ENCODE data around the gene ARHGEF2.
"Not testable (repeated sequence)": the region's sequence is repeated elsewhere in the genome, so short reads cannot be mapped to it uniquely, and the experiment has no call there.

Gene ARHGEF2

DNA sequence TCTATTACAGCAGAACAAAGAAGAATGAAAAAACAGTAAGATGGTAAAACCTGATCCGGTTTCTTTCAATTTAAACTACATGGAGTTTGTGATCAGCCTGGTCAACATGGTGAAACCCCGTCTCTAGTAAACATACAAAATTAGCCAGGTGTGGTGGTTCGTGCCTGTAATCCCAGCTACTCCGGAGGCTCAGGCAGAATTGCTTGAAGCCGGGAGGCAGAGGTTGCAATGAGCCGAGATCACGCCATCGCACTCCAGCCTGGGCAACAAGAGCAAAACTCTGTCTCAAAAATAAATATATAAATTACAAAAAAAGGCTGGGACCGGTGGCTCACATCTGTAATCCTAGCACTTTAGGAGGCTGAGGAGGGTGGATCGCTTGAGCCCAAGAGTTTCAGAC, 47.6 kb downstream of the ARHGEF2 start:
- not testable (repeated sequence) for H3K23ac ChIP-seq (ENCODE audit: low read depth, low read length, poor library complexity); H3K79me1 ChIP-seq (ENCODE audit: low read depth, low read length); H2AFZ ChIP-seq (ENCODE audit: low read length); H3K27ac ChIP-seq (replicated peaks; ENCODE audit: low read length); H3K27me3 ChIP-seq (ENCODE audit: control insufficient read depth in 3 of 3, insufficient read depth in 3 of 3, low read depth in 1 of 3, low read length in 3 of 3); H4K8ac ChIP-seq (ENCODE audit: low read depth, low read length); H4K91ac ChIP-seq (ENCODE audit: low read depth, low read length, poor library complexity); H2BK15ac ChIP-seq (ENCODE audit: low read length); H2AK5ac ChIP-seq (ENCODE audit: low read depth, low read length); H3K14ac ChIP-seq (ENCODE audit: low read length); H3K18ac ChIP-seq (ENCODE audit: low read length); H2BK120ac ChIP-seq (ENCODE audit: low read depth, low read length); H3K9me3 ChIP-seq (replicated peaks in 1 of 2; ENCODE audit: control insufficient read depth in 2 of 2, insufficient read depth in 1 of 2, low read depth in 1 of 2, low read length in 2 of 2); H3K4ac ChIP-seq (ENCODE audit: low read length); H3K4me2 ChIP-seq (ENCODE audit: insufficient read depth, low read length, poor library complexity, severe bottlenecking); H3K4me3 ChIP-seq (ENCODE audit: low read length in 2 of 2); H3K9ac ChIP-seq (ENCODE audit: low read depth, low read length, poor library complexity); DNase-seq (ENCODE audit: low spot score); H2BK5ac ChIP-seq (ENCODE audit: low read length); H2BK12ac ChIP-seq (ENCODE audit: low read length)
- Histone ChIP-seq H3K36me3 (replicated peaks in 1 of 2; ENCODE audit: control insufficient read depth in 2 of 2, insufficient read depth in 2 of 2, low read length in 2 of 2) (peaks cover 28 to 80% of the 10 kb centered on the region in 2 donors), H3K4me1 (ENCODE audit: control insufficient read depth in 2 of 2, insufficient read depth in 1 of 2, low read depth in 1 of 2, low read length in 2 of 2) (peaks cover 4 to 13% of the 10 kb centered on the region in 2 donors)
- no CpG with 5 or more reads among the region's 10 CpGs for WGBS, 2 donors (ENCODE audit: extremely low coverage in 2 of 2, insufficient read length in 2 of 2, insufficient replicate concordance in 1 of 2)

DNA sequence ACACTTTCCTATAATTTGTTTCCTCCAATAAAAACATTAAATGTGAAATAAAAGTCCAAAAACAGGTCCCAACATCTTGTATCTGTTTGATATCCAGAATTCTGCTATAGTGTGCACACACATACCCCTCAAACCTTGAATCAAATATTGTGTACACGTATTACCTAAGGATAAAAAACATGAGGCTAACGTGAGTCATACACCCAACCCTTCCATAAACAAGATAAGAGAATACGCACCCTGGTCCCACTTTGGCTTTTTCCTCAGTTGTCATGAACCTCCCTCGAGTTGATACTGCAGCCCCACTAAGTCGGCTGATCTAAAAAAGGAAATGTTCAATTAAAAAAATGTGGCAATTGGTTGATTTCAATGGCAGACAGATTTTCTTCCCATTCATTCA, 49.3 kb downstream of the ARHGEF2 start:
- no peak overlapping the region for H2BK15ac ChIP-seq (ENCODE audit: low read length)
- H2AK5ac ChIP-seq (ENCODE audit: low read depth, low read length) = no peak overlapping the region
- no peak overlapping the region for H3K27ac ChIP-seq (replicated peaks; ENCODE audit: low read length)
- H3K4ac ChIP-seq (ENCODE audit: low read length) = no peak overlapping the region
- no CpG with 5 or more reads among the region's 5 CpGs for WGBS, 2 donors (ENCODE audit: extremely low coverage in 2 of 2, insufficient read length in 2 of 2, insufficient replicate concordance in 1 of 2)
- no peak overlapping the region for H4K91ac ChIP-seq (ENCODE audit: low read depth, low read length, poor library complexity)
- H4K8ac ChIP-seq (ENCODE audit: low read depth, low read length) = no peak overlapping the region
- H3K4me2 ChIP-seq (ENCODE audit: insufficient read depth, low read length, poor library complexity, severe bottlenecking) = no peak overlapping the region
- no peaks in the 10 kb centered on the region for H3K9me3 ChIP-seq (replicated peaks in 1 of 2; ENCODE audit: control insufficient read depth in 2 of 2, insufficient read depth in 1 of 2, low read depth in 1 of 2, low read length in 2 of 2)
- no peak overlapping the region for H2BK120ac ChIP-seq (ENCODE audit: low read depth, low read length)
- no peak overlapping the region for H3K23ac ChIP-seq (ENCODE audit: low read depth, low read length, poor library complexity)
- H3K9ac ChIP-seq (ENCODE audit: low read depth, low read length, poor library complexity) = no peak overlapping the region
- no peak overlapping the region for H2BK12ac ChIP-seq (ENCODE audit: low read length)
- no peaks in the 10 kb centered on the region for H3K27me3 ChIP-seq (ENCODE audit: control insufficient read depth in 3 of 3, insufficient read depth in 3 of 3, low read depth in 1 of 3, low read length in 3 of 3)
- H3K4me1 ChIP-seq (ENCODE audit: control insufficient read depth in 2 of 2, insufficient read depth in 1 of 2, low read depth in 1 of 2, low read length in 2 of 2) = peaks cover 2 to 13% of the 10 kb centered on the region in 2 donors
- DNase-seq (ENCODE audit: low spot score) = no peak
- H3K36me3 ChIP-seq (replicated peaks in 1 of 2; ENCODE audit: control insufficient read depth in 2 of 2, insufficient read depth in 2 of 2, low read length in 2 of 2) = peaks cover 36 to 95% of the 10 kb centered on the region in 2 donors
- no peak overlapping the region for H3K18ac ChIP-seq (ENCODE audit: low read length)
- H2BK5ac ChIP-seq (ENCODE audit: low read length) = no peak overlapping the region
- H3K14ac ChIP-seq (ENCODE audit: low read length) = no peak overlapping the region
- no peak overlapping the region for H2AFZ ChIP-seq (ENCODE audit: low read length)
- H3K79me1 ChIP-seq (ENCODE audit: low read depth, low read length) = no peaks in the 10 kb centered on the region
- H3K4me3 ChIP-seq (ENCODE audit: low read length in 2 of 2) = no peak overlapping the region

DNA sequence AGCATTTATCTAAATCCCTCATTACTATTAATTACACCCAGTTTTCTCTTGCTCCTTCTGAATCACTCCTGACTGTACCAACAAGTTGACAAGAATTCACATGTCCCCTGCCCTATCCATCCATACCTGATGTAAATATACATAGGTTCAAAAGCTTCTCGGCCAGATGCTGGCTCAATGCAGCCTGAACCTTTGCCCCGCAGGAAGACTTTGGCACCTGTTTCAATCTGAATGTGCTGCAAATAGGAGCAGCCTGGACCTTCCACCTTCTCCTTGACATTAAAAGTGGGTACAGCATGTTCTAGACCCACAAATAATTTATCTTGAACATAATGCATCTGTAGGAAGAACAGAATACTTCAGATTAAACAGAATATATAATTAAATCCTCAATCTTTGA, 52.8 kb downstream of the ARHGEF2 start:
- no peak overlapping the region for H2BK5ac ChIP-seq (ENCODE audit: low read length)
- peaks cover 47 to 97% of the 10 kb centered on the region in 2 donors for H3K36me3 ChIP-seq (replicated peaks in 1 of 2; ENCODE audit: control insufficient read depth in 2 of 2, insufficient read depth in 2 of 2, low read length in 2 of 2)

DNA sequence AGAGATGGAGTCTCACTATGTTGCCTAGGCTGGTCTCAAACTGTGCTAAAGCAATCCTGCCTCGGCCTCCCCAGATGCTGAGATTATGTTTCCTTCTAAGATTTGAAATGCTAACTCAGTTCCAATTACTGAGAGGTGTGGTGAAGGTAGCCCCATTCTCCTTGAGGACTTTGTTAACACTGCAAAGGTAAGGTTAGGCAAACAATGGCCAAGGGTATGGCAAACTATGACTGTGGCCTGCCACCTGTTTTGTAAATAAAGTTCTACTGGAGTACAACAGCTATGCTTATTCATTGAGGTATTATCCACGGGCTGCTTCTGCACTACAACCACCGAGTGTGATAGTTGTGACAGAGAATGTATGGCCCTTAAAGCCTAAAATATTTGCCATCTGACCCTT, 57.6 kb downstream of the ARHGEF2 start:
- no peak overlapping the region for H2BK12ac ChIP-seq (ENCODE audit: low read length)
- peaks cover 44 to 96% of the 10 kb centered on the region in 2 donors for H3K36me3 ChIP-seq (replicated peaks in 1 of 2; ENCODE audit: control insufficient read depth in 2 of 2, insufficient read depth in 2 of 2, low read length in 2 of 2)
- H2BK120ac ChIP-seq (ENCODE audit: low read depth, low read length) = no peak overlapping the region
- H2BK15ac ChIP-seq (ENCODE audit: low read length) = no peak overlapping the region
- H3K4me3 ChIP-seq (ENCODE audit: low read length in 2 of 2) = no peak overlapping the region
- DNase-seq (ENCODE audit: low spot score) = no peak
- H3K4me2 ChIP-seq (ENCODE audit: insufficient read depth, low read length, poor library complexity, severe bottlenecking) = no peak overlapping the region
- no peaks in the 10 kb centered on the region for H3K4me1 ChIP-seq (ENCODE audit: control insufficient read depth in 2 of 2, insufficient read depth in 1 of 2, low read depth in 1 of 2, low read length in 2 of 2)
- no peak overlapping the region for H4K91ac ChIP-seq (ENCODE audit: low read depth, low read length, poor library complexity)
- H2AFZ ChIP-seq (ENCODE audit: low read length) = no peak overlapping the region
- H3K27ac ChIP-seq (replicated peaks; ENCODE audit: low read length) = no peak overlapping the region
- H3K9ac ChIP-seq (ENCODE audit: low read depth, low read length, poor library complexity) = no peak overlapping the region
- H3K14ac ChIP-seq (ENCODE audit: low read length) = no peak overlapping the region
- no peak overlapping the region for H3K23ac ChIP-seq (ENCODE audit: low read depth, low read length, poor library complexity)
- H2BK5ac ChIP-seq (ENCODE audit: low read length) = no peak overlapping the region
- H3K79me1 ChIP-seq (ENCODE audit: low read depth, low read length) = no peaks in the 10 kb centered on the region
- no peak overlapping the region for H3K4ac ChIP-seq (ENCODE audit: low read length)
- no peaks in the 10 kb centered on the region for H3K9me3 ChIP-seq (replicated peaks in 1 of 2; ENCODE audit: control insufficient read depth in 2 of 2, insufficient read depth in 1 of 2, low read depth in 1 of 2, low read length in 2 of 2)
- H4K8ac ChIP-seq (ENCODE audit: low read depth, low read length) = no peak overlapping the region
- no CpG with 5 or more reads among the region's 3 CpGs for WGBS, 2 donors (ENCODE audit: extremely low coverage in 2 of 2, insufficient read length in 2 of 2, insufficient replicate concordance in 1 of 2)
- H2AK5ac ChIP-seq (ENCODE audit: low read depth, low read length) = no peak overlapping the region
- H3K18ac ChIP-seq (ENCODE audit: low read length) = no peak overlapping the region
- no peaks in the 10 kb centered on the region for H3K27me3 ChIP-seq (ENCODE audit: control insufficient read depth in 3 of 3, insufficient read depth in 3 of 3, low read depth in 1 of 3, low read length in 3 of 3)

More for the DNA sequence above, 52.8 kb downstream of the ARHGEF2 start:
- no peaks in the 10 kb centered on the region for H3K9me3 ChIP-seq (replicated peaks in 1 of 2; ENCODE audit: control insufficient read depth in 2 of 2, insufficient read depth in 1 of 2, low read depth in 1 of 2, low read length in 2 of 2)
- no peak overlapping the region for H2AFZ ChIP-seq (ENCODE audit: low read length)
- no peak overlapping the region for H2BK12ac ChIP-seq (ENCODE audit: low read length)
- no peak overlapping the region for H3K4me3 ChIP-seq (ENCODE audit: low read length in 2 of 2)
- no peaks in the 10 kb centered on the region for H3K79me1 ChIP-seq (ENCODE audit: low read depth, low read length)
- DNase-seq (ENCODE audit: low spot score) = no peak
- no peak overlapping the region for H3K9ac ChIP-seq (ENCODE audit: low read depth, low read length, poor library complexity)
- H3K27ac ChIP-seq (replicated peaks; ENCODE audit: low read length) = no peak overlapping the region
- no peak overlapping the region for H3K4me2 ChIP-seq (ENCODE audit: insufficient read depth, low read length, poor library complexity, severe bottlenecking)
- H3K27me3 ChIP-seq (ENCODE audit: control insufficient read depth in 3 of 3, insufficient read depth in 3 of 3, low read depth in 1 of 3, low read length in 3 of 3) = no peaks in the 10 kb centered on the region
- H3K18ac ChIP-seq (ENCODE audit: low read length) = no peak overlapping the region
- H2BK15ac ChIP-seq (ENCODE audit: low read length) = no peak overlapping the region
- no peak overlapping the region for H3K23ac ChIP-seq (ENCODE audit: low read depth, low read length, poor library complexity)
- H4K91ac ChIP-seq (ENCODE audit: low read depth, low read length, poor library complexity) = no peak overlapping the region
- H3K4me1 ChIP-seq (ENCODE audit: control insufficient read depth in 2 of 2, insufficient read depth in 1 of 2, low read depth in 1 of 2, low read length in 2 of 2) = no peaks in the 10 kb centered on the region
- H3K4ac ChIP-seq (ENCODE audit: low read length) = no peak overlapping the region
- WGBS, 2 donors (ENCODE audit: extremely low coverage in 2 of 2, insufficient read length in 2 of 2, insufficient replicate concordance in 1 of 2) = no CpG with 5 or more reads among the region's 2 CpGs
- H2AK5ac ChIP-seq (ENCODE audit: low read depth, low read length) = no peak overlapping the region
- H4K8ac ChIP-seq (ENCODE audit: low read depth, low read length) = no peak overlapping the region
- no peak overlapping the region for H3K14ac ChIP-seq (ENCODE audit: low read length)
- no peak overlapping the region for H2BK120ac ChIP-seq (ENCODE audit: low read depth, low read length)
